Upper lobe of left lung (tissue), 6 donors: ENCODE results near the gene TAF4. TPM values are rescaled to one million over a fixed set of nuclear protein-coding genes. Genes with fewer than 3 reads are reported as not detected.

ENCODE experiments used
- ATAC-seq, 2 donors: fragments of 200-7000 bp; cut with Tn5 transposase; one replicate each; pipeline ENCODE4 v1.9.1; 2022; ENCODE audit warnings: mild to moderate bottlenecking in 2 of 2, moderate library complexity in 2 of 2; ENCODE audit not compliant: low FRiP score in 2 of 2
- DNase-seq, 2 donors: peaks; one replicate each; pipeline ENCODE4 v3.0.0-alpha.2; 2019 to 2020
- H3K27ac ChIP-seq, 4 donors: fragments of 200-600 bp; sonication (generic); one replicate each; pipeline ENCODE4 v1.5.1; 2016 to 2019
- H3K27me3 ChIP-seq, 4 donors: fragments of 200-600 bp; sonication (generic); one replicate each; pipeline ENCODE4 v1.5.1; 2017 to 2019
- H3K36me3 ChIP-seq, 4 donors: fragments of 200-600 bp; sonication (generic); one replicate each; pipeline ENCODE4 v1.5.1; 2016 to 2019
- H3K4me1 ChIP-seq, 4 donors: fragments of 200-600 bp; sonication (generic); one replicate each; pipeline ENCODE4 v1.5.1; 2018 to 2019
- H3K4me3 ChIP-seq, 4 donors: fragments of 200-600 bp; sonication (generic); one replicate each; pipeline ENCODE4 v1.5.1; 2017 to 2019; ENCODE audit warnings: mild to moderate bottlenecking in 2 of 4, moderate library complexity in 1 of 4
- H3K9me3 ChIP-seq, 4 donors: fragments of 200-600 bp; sonication (generic); one replicate each; pipeline ENCODE4 v1.5.1; 2018 to 2019
- EP300 ChIP-seq, 4 donors: sonication (generic); formaldehyde crosslinking; IDR thresholded peaks; one replicate each; pipeline ENCODE4 v1.5.1; 2017; ENCODE audit warnings: antibody characterized with exemption in 4 of 4, control low read depth in 2 of 4
- POLR2A ChIP-seq, 4 donors: fragments of 450-650 bp; IDR thresholded peaks; one replicate each; pipeline ENCODE4 v1.5.1; 2016 to 2017; ENCODE audit warnings: antibody characterized with exemption in 4 of 4, mild to moderate bottlenecking in 2 of 4
- POLR2AphosphoS5 ChIP-seq, 2 donors: sonication (generic); formaldehyde crosslinking; IDR thresholded peaks; one replicate each; pipeline ENCODE4 v1.5.1; 2017; ENCODE audit warnings: antibody characterized with exemption in 2 of 2
- WGBS, 2 donors: methylation state at CpG; one replicate each; pipeline ENCODE4 v1.1.5; 2017 to 2018; 5-methylcytosine and 5-hydroxymethylcytosine counted together
- total RNA-seq, 6 donors: library from RNA; depleted of rRNA in 4 of 6; stranded (reverse); fragments of >200 nt in 4 of 6; gene quantifications; one replicate each; pipeline versions ENCODE4 v1.1.0 to v1.2.1, GENCODE V29; 2016 to 2021
- TF ChIP-seq, protein P1 (sequence below), 6 experiments: fragments of 450-650 bp in 4 of 6; fragments of 200-600 bp in 2 of 6; sonication (generic) in 2 of 6; IDR thresholded peaks; one replicate each; pipeline ENCODE4 v1.5.1; 2016 to 2019; ENCODE audit warnings: antibody characterized with exemption in 6 of 6
- donor health status: DM: no; HTN: no; CAD: no; lungs with moderate emphysema.
- donor health status: DM: no; HTN: yes; CAD: no; lungs with severe emphysema.

The TAF4 gene
- total RNA-seq, 6 donors from 2014 or later, result 13.0 to 44.0 (median 20.7) TPM

DNA sequence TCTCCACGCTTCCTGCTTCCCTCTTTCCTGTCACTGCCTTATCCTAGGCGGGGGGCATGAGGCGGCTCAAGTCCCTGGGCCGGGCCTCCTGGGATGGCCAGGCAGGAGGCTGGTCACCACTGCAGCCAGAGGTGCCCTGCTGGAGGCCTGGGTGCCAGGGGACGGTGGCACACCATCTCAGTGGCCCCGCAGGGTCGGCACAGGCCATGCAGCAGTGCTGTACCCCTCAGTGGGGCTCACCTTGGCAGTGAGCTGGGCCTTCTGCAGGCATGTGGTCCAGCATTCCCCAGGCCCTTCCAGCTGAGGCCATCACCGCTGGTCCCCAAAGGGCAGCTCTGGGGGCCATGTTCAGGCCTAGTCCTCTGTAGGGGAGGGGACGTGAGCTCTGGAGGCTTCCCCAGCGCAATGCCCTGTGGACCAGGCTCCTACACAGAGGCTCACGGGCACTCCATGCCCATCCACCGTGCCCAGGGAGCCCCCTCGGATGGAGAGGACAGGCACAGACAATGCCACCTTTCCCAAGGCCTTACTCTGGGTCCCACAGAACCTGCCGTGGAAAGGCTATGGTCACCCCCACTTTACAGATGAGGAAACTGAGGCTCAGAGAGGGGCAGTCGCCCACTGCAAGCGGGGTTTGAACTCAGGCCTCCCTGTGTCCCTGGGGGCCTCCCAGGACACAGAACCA is 123.8 kb downstream of the TAF4 start:
- DNase-seq, result peak in 1 of 2 donors; percentile 63
- Histone ChIP-seq H3K9me3 (no peaks in the 10 kb centered on the region), H3K27ac (no peak overlapping the region), H3K36me3 (no peaks in the 10 kb centered on the region), H3K4me3 (no peak overlapping the region), H3K4me1 (no peaks in the 10 kb centered on the region), H3K27me3 (no peaks in the 10 kb centered on the region)
- TF ChIP-seq, protein P1, sequence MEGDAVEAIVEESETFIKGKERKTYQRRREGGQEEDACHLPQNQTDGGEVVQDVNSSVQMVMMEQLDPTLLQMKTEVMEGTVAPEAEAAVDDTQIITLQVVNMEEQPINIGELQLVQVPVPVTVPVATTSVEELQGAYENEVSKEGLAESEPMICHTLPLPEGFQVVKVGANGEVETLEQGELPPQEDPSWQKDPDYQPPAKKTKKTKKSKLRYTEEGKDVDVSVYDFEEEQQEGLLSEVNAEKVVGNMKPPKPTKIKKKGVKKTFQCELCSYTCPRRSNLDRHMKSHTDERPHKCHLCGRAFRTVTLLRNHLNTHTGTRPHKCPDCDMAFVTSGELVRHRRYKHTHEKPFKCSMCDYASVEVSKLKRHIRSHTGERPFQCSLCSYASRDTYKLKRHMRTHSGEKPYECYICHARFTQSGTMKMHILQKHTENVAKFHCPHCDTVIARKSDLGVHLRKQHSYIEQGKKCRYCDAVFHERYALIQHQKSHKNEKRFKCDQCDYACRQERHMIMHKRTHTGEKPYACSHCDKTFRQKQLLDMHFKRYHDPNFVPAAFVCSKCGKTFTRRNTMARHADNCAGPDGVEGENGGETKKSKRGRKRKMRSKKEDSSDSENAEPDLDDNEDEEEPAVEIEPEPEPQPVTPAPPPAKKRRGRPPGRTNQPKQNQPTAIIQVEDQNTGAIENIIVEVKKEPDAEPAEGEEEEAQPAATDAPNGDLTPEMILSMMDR (IDR thresholded peaks at IDR 0.05), result no peak
- TF ChIP-seq POLR2AphosphoS5 (IDR thresholded peaks at IDR 0.05), result no peak
- no peak for TF ChIP-seq EP300 (IDR thresholded peaks at IDR 0.05)
- TF ChIP-seq POLR2A (IDR thresholded peaks at IDR 0.05), result no peak
- ATAC-seq, result peak in 1 of 2 donors; percentile 41
- WGBS, 2 donors, result 81% methylated on average over 4 to 16 of the region's 16 CpGs

DNA sequence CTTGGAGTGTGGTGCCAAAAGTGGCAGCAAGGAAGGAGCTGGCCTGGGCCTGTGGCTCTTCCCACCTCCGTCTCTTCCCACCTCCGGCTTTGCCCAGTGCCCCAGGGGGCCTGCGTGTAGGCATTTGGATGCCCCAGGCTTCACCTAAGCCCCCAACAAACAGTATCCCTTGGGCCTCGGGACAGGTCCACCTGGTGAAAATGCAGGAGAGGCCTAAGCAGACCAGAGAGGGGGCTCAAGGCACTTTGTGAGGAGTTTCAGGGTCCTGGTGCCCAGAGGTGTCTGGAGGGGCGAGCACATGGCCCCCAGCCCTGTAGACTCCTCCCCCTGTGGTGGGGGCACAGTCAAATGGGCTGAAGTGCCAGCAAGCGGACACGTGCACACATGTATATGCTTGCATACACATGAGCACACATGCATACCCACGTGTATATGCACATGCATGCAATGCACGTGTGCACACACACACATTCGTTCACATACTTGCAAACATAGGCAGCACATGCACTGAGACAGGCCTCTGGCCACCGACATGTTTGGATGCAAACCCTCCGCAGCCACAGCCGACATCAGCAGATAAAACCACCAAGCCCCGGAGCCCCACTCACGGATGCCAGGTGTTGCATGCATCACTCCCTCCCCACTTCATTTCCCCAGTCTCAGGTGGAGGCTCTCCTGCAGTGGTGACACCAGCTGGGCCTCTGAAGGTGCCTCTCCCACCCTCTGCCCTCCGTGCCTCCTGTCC is 124.5 kb downstream of the TAF4 start:
- DNase-seq, result no peak
- Histone ChIP-seq H3K9me3 (no peaks in the 10 kb centered on the region), H3K36me3 (no peaks in the 10 kb centered on the region), H3K4me1 (no peaks in the 10 kb centered on the region), H3K27ac (no peak overlapping the region), H3K4me3 (no peak overlapping the region), H3K27me3 (no peaks in the 10 kb centered on the region)
- peak in 1 of 2 donors; percentile 8 for ATAC-seq
- 78 to 80% methylated on average over 14 to 16 of the region's 16 CpGs for WGBS, 2 donors
- TF ChIP-seq EP300 (IDR thresholded peaks at IDR 0.05) (no peak), POLR2A (IDR thresholded peaks at IDR 0.05) (no peak), POLR2AphosphoS5 (IDR thresholded peaks at IDR 0.05) (no peak)
- TF ChIP-seq, protein P1 (IDR thresholded peaks at IDR 0.05), result no peak

DNA sequence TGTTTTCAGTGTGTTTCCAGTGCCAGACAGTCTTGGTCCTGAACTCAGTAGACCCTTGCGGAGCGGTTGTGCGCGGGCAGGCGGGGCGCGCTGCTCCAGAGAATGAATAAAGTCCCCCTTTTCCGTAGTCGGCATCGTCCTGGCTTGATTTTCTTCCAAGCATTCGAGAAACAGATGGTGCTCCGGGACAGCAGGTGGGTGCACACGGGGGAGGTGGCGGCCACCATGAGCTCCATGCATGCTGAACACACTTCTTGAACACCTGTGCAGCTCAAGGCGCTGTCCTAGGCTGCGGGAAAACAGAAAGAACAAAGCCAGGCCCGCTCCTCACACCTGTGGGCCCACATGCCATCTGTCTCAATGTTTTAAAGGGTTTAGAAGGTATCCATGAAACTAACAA is 125.2 kb downstream of the TAF4 start:
- H3K27ac ChIP-seq, result no peak overlapping the region
- H3K4me3 ChIP-seq, result no peak overlapping the region
- WGBS, 2 donors, result 89 to 90% methylated on average over 17 of the region's 17 CpGs
- peak in 1 of 2 donors; percentile 66 for DNase-seq
- no peaks in the 10 kb centered on the region for H3K36me3 ChIP-seq
- no peaks in the 10 kb centered on the region for H3K27me3 ChIP-seq
- H3K9me3 ChIP-seq, result no peaks in the 10 kb centered on the region
- TF ChIP-seq EP300 (IDR thresholded peaks at IDR 0.05) (no peak), POLR2AphosphoS5 (IDR thresholded peaks at IDR 0.05) (no peak), POLR2A (IDR thresholded peaks at IDR 0.05) (no peak)
- TF ChIP-seq, protein P1 (IDR thresholded peaks at IDR 0.05), result no peak
- no peak for ATAC-seq
- H3K4me1 ChIP-seq, result no peaks in the 10 kb centered on the region

DNA sequence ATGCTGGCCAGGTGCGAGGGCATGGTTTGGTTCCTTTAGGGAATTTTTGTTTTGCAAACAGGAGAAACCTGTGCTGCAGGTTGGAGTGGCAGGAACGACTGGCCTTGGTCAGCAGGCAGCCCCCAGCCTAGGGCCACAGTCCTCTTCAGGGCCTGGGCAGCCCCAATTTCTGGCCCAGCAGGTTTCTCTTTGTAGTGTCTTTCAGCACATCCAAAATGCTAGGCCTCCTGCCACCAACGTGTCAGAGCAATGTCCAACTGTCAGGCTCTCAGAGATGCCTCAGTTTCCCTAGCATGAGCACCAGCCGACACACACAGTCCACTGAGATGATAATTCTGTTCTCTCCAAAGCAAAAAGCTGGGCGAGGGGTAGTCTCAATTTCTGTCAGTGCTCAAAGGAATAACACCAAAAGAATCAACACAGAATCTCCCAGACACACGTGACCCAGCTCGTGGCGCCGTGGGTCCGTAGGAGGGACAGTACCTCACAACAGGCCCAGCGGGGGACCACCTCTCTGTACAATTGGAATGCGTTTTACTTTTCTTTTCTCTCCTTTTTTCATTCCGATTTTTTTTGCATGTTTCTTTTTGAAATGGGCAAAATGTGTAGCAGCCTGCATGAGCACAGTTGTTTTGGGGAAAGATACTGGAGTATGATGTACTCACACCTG is 125.9 kb downstream of the TAF4 start:
- Histone ChIP-seq H3K36me3 (no peaks in the 10 kb centered on the region), H3K27ac (no peak overlapping the region), H3K4me1 (no peaks in the 10 kb centered on the region), H3K4me3 (no peak overlapping the region), H3K9me3 (no peaks in the 10 kb centered on the region), H3K27me3 (no peaks in the 10 kb centered on the region)
- ATAC-seq (no peak), DNase-seq (no peak)
- no peak for TF ChIP-seq EP300 (IDR thresholded peaks at IDR 0.05)
- TF ChIP-seq, protein P1 (IDR thresholded peaks at IDR 0.05), result no peak
- TF ChIP-seq POLR2AphosphoS5 (IDR thresholded peaks at IDR 0.05), result no peak
- no peak for TF ChIP-seq POLR2A (IDR thresholded peaks at IDR 0.05)
- WGBS, 2 donors, result 74 to 80% methylated on average over 12 to 13 of the region's 13 CpGs
